GM18526 (cell line): ENCODE measurements around the gene MARK2.

Experiments
- POLR2A ChIP-seq: IDR thresholded peaks from 3 replicates; pipeline ENCODE4 v1.6.1; 2011; ENCODE audit not compliant: insufficient read length; ENCODE audit errors: extremely low read depth

MARK2 gene

GRCh38 chr11:63841554-63841953 is 2.6 kb downstream of the MARK2 start:
- TF ChIP-seq POLR2A, result no peak

GRCh38 chr11:63843041-63843440 is 4.1 kb downstream of the MARK2 start:
- no peak for TF ChIP-seq POLR2A

GRCh38 chr11:63844836-63845235 is 5.9 kb downstream of the MARK2 start:
- no peak for TF ChIP-seq POLR2A

GRCh38 chr11:63845303-63845702 is 6.4 kb downstream of the MARK2 start:
- TF ChIP-seq POLR2A, result no peak

GRCh38 chr11:63845911-63846310 is 7.0 kb downstream of the MARK2 start:
- TF ChIP-seq POLR2A, result no peak

- TF ChIP-seq POLR2A, result no peak
These were observed 8.0 kb downstream of the MARK2 start for GRCh38 chr11:63846897-63847296.

- TF ChIP-seq POLR2A, result no peak
These were observed 8.5 kb downstream of the MARK2 start for GRCh38 chr11:63847363-63847762.

- TF ChIP-seq POLR2A, result no peak
These were observed 10.8 kb downstream of the MARK2 start for GRCh38 chr11:63849691-63850090.

- TF ChIP-seq POLR2A, result no peak
These were observed 12.0 kb downstream of the MARK2 start for GRCh38 chr11:63850920-63851319.

- no peak for TF ChIP-seq POLR2A
These were observed 12.5 kb downstream of the MARK2 start for GRCh38 chr11:63851364-63851763.

- TF ChIP-seq POLR2A, result no peak
These were observed 14.6 kb downstream of the MARK2 start for GRCh38 chr11:63853476-63853875.

GRCh38 chr11:63854696-63855095 is 15.8 kb downstream of the MARK2 start:
- no peak for TF ChIP-seq POLR2A

- no peak for TF ChIP-seq POLR2A
These were observed 17.1 kb downstream of the MARK2 start for GRCh38 chr11:63855975-63856374.

GRCh38 chr11:63858628-63859550 is 20.0 kb downstream of the MARK2 start:
- TF ChIP-seq POLR2A, result no peak

GRCh38 chr11:63862923-63863322 is 24.0 kb downstream of the MARK2 start:
- no peak for TF ChIP-seq POLR2A

- no peak for TF ChIP-seq POLR2A
These were observed 27.3 kb downstream of the MARK2 start for GRCh38 chr11:63866211-63866610.

GRCh38 chr11:63867511-63867910 is 28.6 kb downstream of the MARK2 start:
- TF ChIP-seq POLR2A, result no peak

GRCh38 chr11:63868399-63869064 is 29.6 kb downstream of the MARK2 start:
- no peak for TF ChIP-seq POLR2A
